ENCODE data around the gene SORCS1. TPM values are rescaled to one million over a fixed set of nuclear protein-coding genes. Genes with fewer than 3 reads are reported as not detected.

The SORCS1 gene
- total RNA-seq, 1 donor from 2014 or later = 0.23 TPM

- Histone ChIP-seq H3K36me3 (no peaks in the 10 kb centered on the region), H3K4me1 (no peaks in the 10 kb centered on the region), H3K27ac (no peak overlapping the region), H3K9me3 (no peaks in the 10 kb centered on the region), H3K4me3 (no peak overlapping the region), H3K27me3 (no peaks in the 10 kb centered on the region)
- intact Hi-C loops (cut with DNase I) = no loop called here
- DNase-seq (no peak), ATAC-seq (no peak)
- TF ChIP-seq CTCF (IDR thresholded peaks at IDR 0.05) = no peak
Observed at GRCh38 chr10:106955133-106955532, 209.4 kb downstream of the SORCS1 start.

- no peaks in the 10 kb centered on the region for H3K36me3 ChIP-seq
- no peaks in the 10 kb centered on the region for H3K9me3 ChIP-seq
- DNase-seq (no peak), ATAC-seq (no peak)
- no peak overlapping the region for H3K27ac ChIP-seq
- TF ChIP-seq CTCF (IDR thresholded peaks at IDR 0.05) = no peak
- H3K27me3 ChIP-seq = no peaks in the 10 kb centered on the region
- H3K4me3 ChIP-seq = no peak overlapping the region
- intact Hi-C loops (cut with DNase I) = no loop called here
- H3K4me1 ChIP-seq = no peaks in the 10 kb centered on the region
Observed at GRCh38 chr10:106952033-106952432, 212.5 kb downstream of the SORCS1 start.

- Histone ChIP-seq H3K27me3 (no peaks in the 10 kb centered on the region), H3K36me3 (no peaks in the 10 kb centered on the region), H3K4me3 (no peak overlapping the region), H3K27ac (no peak overlapping the region), H3K9me3 (no peaks in the 10 kb centered on the region), H3K4me1 (no peaks in the 10 kb centered on the region)
- no peak for TF ChIP-seq CTCF (IDR thresholded peaks at IDR 0.05)
- DNase-seq (no peak), ATAC-seq (no peak)
- intact Hi-C loops (cut with DNase I) = no loop called here
Observed at GRCh38 chr10:106949680-106950478, 214.6 kb downstream of the SORCS1 start.

GRCh38 chr10:106947643-106948042, 216.9 kb downstream of the SORCS1 start:
- H3K4me3 ChIP-seq = no peak overlapping the region
- no peak for ATAC-seq
- TF ChIP-seq CTCF (IDR thresholded peaks at IDR 0.05) = no peak
- intact Hi-C loops (cut with DNase I) = no loop called here
- H3K9me3 ChIP-seq = no peaks in the 10 kb centered on the region
- no peaks in the 10 kb centered on the region for H3K36me3 ChIP-seq
- no peaks in the 10 kb centered on the region for H3K4me1 ChIP-seq
- no peak for DNase-seq
- H3K27ac ChIP-seq = no peak overlapping the region
- H3K27me3 ChIP-seq = no peaks in the 10 kb centered on the region

- intact Hi-C loops (cut with DNase I) = no loop called here
- Histone ChIP-seq H3K36me3 (no peaks in the 10 kb centered on the region), H3K4me1 (peaks cover 5% of the 10 kb centered on the region), H3K27ac (no peak overlapping the region), H3K4me3 (no peak overlapping the region), H3K27me3 (no peaks in the 10 kb centered on the region), H3K9me3 (no peaks in the 10 kb centered on the region)
- no peak for TF ChIP-seq CTCF (IDR thresholded peaks at IDR 0.05)
- ATAC-seq (peak; percentile 82), DNase-seq (no peak)
Observed at GRCh38 chr10:106942035-106942662, 222.4 kb downstream of the SORCS1 start.
